Prostate gland (tissue), 2 donors: ENCODE measurements around the gene ALG6.

Experiments
- POLR2A ChIP-seq: fragments of 450-650 bp; IDR thresholded peaks from one replicate; pipeline ENCODE4 v1.6.1; 2016; ENCODE audit warnings: antibody characterized with exemption, mild to moderate bottlenecking
- POLR2AphosphoS5 ChIP-seq: sonication (generic); formaldehyde crosslinking; IDR thresholded peaks from one replicate; pipeline ENCODE4 v1.6.1; 2017; ENCODE audit warnings: antibody characterized with exemption
- TF ChIP-seq, protein P1 (sequence below), 4 experiments: fragments of 200-600 bp in 2 of 4; fragments of 450-650 bp in 2 of 4; sonication (generic) in 2 of 4; IDR thresholded peaks; 1 replicate in 3 of 4; 2 replicates in 1 of 4; pipeline ENCODE4 v1.5.1; 2016 to 2019; ENCODE audit warnings: antibody characterized with exemption in 4 of 4, mild to moderate bottlenecking in 2 of 4, moderate library complexity in 2 of 4

DNA sequence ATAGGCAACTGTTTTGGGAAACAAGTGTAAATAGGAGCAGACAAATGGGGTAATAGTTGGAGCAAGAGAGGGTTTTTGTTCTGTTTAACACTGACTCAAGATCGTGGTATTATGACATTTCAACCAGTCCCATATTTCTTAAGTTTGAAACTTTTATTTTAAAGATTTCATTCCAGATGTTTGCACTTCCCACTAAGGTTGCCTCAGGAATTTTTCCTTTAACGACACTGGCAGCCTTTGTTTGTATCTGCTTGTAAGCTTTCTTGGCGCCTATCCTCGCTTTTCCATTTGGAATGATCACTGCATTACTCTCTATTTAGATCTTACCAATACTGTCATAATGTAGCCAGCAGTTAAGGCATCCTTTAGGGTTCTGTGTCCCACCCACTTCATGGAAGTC is 67.7 kb downstream of the ALG6 start:
- TF ChIP-seq, protein P1, sequence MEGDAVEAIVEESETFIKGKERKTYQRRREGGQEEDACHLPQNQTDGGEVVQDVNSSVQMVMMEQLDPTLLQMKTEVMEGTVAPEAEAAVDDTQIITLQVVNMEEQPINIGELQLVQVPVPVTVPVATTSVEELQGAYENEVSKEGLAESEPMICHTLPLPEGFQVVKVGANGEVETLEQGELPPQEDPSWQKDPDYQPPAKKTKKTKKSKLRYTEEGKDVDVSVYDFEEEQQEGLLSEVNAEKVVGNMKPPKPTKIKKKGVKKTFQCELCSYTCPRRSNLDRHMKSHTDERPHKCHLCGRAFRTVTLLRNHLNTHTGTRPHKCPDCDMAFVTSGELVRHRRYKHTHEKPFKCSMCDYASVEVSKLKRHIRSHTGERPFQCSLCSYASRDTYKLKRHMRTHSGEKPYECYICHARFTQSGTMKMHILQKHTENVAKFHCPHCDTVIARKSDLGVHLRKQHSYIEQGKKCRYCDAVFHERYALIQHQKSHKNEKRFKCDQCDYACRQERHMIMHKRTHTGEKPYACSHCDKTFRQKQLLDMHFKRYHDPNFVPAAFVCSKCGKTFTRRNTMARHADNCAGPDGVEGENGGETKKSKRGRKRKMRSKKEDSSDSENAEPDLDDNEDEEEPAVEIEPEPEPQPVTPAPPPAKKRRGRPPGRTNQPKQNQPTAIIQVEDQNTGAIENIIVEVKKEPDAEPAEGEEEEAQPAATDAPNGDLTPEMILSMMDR (IDR thresholded peaks at IDR 0.05) = no peak
- no peak for TF ChIP-seq POLR2AphosphoS5
- TF ChIP-seq POLR2A = no peak
